Lung (tissue), 12 donors: ENCODE data around the gene OPCML. TPM values are rescaled to one million over a fixed set of nuclear protein-coding genes. Genes with fewer than 3 reads are reported as not detected.

Experiments used
- ATAC-seq: fragments of 200-7000 bp; cut with Tn5 transposase; one replicate; pipeline ENCODE4 v1.9.1; 2020; ENCODE audit warnings: moderate number of reproducible peaks; ENCODE audit not compliant: insufficient read depth, low FRiP score
- DNase-seq, 3 donors: peaks; one replicate each; pipeline ENCODE4 v3.0.0-alpha.2; 2013 to 2017
- H3K27ac ChIP-seq, 2 donors: one replicate each; pipeline ENCODE4 v1.5.1; 2013; ENCODE audit warnings: mild to moderate bottlenecking in 2 of 2, moderate library complexity in 2 of 2, control low read depth in 1 of 2, inconsistent platforms in 1 of 2, low read depth in 1 of 2, low read length in 1 of 2
- H3K27me3 ChIP-seq, 3 donors: one replicate each; pipeline ENCODE4 v1.5.1; 2013; ENCODE audit warnings: low read length in 2 of 3; ENCODE audit not compliant: control insufficient read depth in 3 of 3, insufficient read depth in 3 of 3
- H3K36me3 ChIP-seq, 4 donors: one replicate each; pipeline ENCODE4 v1.5.1; 2013; ENCODE audit warnings: low read length in 4 of 4, mild to moderate bottlenecking in 1 of 4, moderate library complexity in 1 of 4; ENCODE audit not compliant: control insufficient read depth in 4 of 4, insufficient read depth in 4 of 4
- H3K4me1 ChIP-seq, 5 donors: one replicate each; pipeline ENCODE4 v1.5.1; 2013; ENCODE audit warnings: low read length in 5 of 5, mild to moderate bottlenecking in 2 of 5, moderate library complexity in 1 of 5; ENCODE audit not compliant: control insufficient read depth in 5 of 5, insufficient read depth in 5 of 5
- H3K4me3 ChIP-seq: one replicate; pipeline ENCODE4 v1.5.1; 2013; ENCODE audit warnings: mild to moderate bottlenecking, control low read depth, moderate library complexity
- H3K9ac ChIP-seq, 2 donors: one replicate each; pipeline ENCODE4 v1.5.1; 2013; ENCODE audit warnings: low read length in 2 of 2, control low read depth in 1 of 2; ENCODE audit not compliant: insufficient read depth in 1 of 2
- H3K9me3 ChIP-seq, 4 donors: one replicate each; pipeline ENCODE4 v1.5.1; 2013; ENCODE audit warnings: low read length in 3 of 4, mild to moderate bottlenecking in 1 of 4, moderate library complexity in 1 of 4; ENCODE audit not compliant: control insufficient read depth in 4 of 4, insufficient read depth in 3 of 4
- WGBS, 2 donors: extraction: QIAGEN DNeasy Blood & Tissue Kit; methylation state at CpG; one replicate each; pipeline ENCODE4 v1.1.7; 2013; 5-methylcytosine and 5-hydroxymethylcytosine counted together
- polyA plus RNA-seq, 2 donors: library from polyadenylated mRNA; stranded (reverse); fragments of 200-250 nt; gene quantifications; one replicate each; pipeline ENCODE4 v1.2.1, GENCODE V29; 2013
- total RNA-seq, 2 donors: library from RNA; depleted of rRNA in 1 of 2; stranded (reverse); fragments of >200 nt in 1 of 2; gene quantifications; one replicate each; pipeline ENCODE4 v1.2.1, GENCODE V29; 2014 to 2021
- TF ChIP-seq, protein P1 (sequence below): IDR thresholded peaks from 2 replicates; pipeline ENCODE4 v1.5.1; 2012; ENCODE audit warnings: mild to moderate bottlenecking; ENCODE audit errors: control extremely low read depth, extremely low read depth
- donor health status: control.
- donor health status: control.
- donor health status: Bipolar disorder and iron deficiency.
- donor health status: healthy.
- donor health status: DM: yes; HTN: yes; CAD: no.

OPCML gene
- total and polyA plus RNA-seq, 4 donors: 0.49 to 0.74 TPM; not detected in 2

DNA sequence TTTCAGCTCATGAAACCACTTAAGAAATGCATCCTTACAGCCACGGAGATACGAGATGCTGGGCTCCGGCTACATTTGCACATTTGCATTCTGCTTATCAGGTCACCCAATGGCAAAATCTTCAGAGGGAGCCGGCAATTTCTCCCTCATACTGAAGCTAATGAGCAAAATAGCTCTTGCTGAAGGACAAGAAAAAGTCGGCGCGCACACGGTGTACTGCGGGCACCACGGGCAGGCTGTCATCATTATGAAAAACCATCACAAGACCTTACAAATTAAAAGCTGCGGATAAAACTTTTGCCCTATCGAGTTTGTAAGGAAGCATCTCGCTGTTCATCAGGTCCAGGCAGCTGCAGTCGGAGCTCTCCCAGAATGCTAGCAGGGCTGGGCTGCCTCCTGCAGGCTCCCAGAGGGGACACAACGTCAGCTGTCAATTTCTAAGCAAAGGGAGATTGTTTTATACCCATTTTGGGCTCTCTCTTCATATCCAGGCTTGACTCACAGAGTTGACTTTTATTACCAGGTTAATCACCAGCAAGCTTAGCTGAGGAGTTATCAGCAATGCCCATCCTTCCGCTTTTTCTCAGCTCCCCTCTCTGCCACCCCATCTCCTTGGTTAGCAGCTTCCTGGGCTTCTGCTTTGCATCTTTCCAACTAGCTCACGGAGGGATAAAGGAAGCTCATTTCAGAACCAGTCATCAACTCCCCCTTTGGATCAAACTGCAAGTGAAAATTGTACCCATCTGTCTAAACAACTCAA lies 375.1 kb downstream of the OPCML start:
- H3K9ac ChIP-seq: no peak overlapping the region
- H3K27ac ChIP-seq: no peak overlapping the region
- TF ChIP-seq, protein P1, sequence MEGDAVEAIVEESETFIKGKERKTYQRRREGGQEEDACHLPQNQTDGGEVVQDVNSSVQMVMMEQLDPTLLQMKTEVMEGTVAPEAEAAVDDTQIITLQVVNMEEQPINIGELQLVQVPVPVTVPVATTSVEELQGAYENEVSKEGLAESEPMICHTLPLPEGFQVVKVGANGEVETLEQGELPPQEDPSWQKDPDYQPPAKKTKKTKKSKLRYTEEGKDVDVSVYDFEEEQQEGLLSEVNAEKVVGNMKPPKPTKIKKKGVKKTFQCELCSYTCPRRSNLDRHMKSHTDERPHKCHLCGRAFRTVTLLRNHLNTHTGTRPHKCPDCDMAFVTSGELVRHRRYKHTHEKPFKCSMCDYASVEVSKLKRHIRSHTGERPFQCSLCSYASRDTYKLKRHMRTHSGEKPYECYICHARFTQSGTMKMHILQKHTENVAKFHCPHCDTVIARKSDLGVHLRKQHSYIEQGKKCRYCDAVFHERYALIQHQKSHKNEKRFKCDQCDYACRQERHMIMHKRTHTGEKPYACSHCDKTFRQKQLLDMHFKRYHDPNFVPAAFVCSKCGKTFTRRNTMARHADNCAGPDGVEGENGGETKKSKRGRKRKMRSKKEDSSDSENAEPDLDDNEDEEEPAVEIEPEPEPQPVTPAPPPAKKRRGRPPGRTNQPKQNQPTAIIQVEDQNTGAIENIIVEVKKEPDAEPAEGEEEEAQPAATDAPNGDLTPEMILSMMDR: no peak
- H3K4me1 ChIP-seq: peaks cover 0 to 4% (median 0%) of the 10 kb centered on the region in 5 donors
- H3K4me3 ChIP-seq: no peak overlapping the region
- ATAC-seq: no peak
- WGBS, 2 donors: 48 to 57% methylated on average over 17 of the region's 17 CpGs
- no peak for DNase-seq
- H3K27me3 ChIP-seq: peaks cover 3 to 52% (median 39%) of the 10 kb centered on the region in 3 donors
- H3K36me3 ChIP-seq: no peaks in the 10 kb centered on the region
- H3K9me3 ChIP-seq: no peaks in the 10 kb centered on the region

DNA sequence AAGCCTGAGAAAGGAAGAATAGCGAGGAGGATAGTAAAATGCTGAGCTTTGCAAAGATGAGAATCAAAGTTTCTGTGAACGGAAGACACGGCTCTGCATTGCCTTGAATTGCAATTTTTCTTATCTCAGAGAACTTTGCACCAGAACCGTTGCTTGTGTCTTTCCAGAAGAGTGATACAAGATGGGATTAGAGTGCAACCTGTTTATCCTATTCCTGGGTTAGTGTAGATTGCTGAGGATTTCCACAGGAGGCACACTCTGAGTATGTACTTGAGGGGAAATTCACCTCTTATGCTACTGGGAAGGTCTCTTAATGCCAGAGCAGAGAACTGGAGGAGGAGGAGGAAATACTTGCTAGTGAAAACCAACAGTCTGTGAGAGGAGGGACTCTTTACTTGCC lies 377.5 kb downstream of the OPCML start:
- TF ChIP-seq, protein P1: no peak
- Histone ChIP-seq H3K9me3 (no peaks in the 10 kb centered on the region), H3K4me3 (no peak overlapping the region), H3K27me3 (peaks cover 0 to 61% (median 36%) of the 10 kb centered on the region in 3 donors), H3K4me1 (peaks cover 0 to 4% (median 0%) of the 10 kb centered on the region in 5 donors), H3K27ac (no peak overlapping the region), H3K36me3 (no peaks in the 10 kb centered on the region), H3K9ac (no peak overlapping the region)
- DNase-seq (no peak), ATAC-seq (no peak)
- 62 to 79% methylated on average over 4 of the region's 4 CpGs for WGBS, 2 donors

DNA sequence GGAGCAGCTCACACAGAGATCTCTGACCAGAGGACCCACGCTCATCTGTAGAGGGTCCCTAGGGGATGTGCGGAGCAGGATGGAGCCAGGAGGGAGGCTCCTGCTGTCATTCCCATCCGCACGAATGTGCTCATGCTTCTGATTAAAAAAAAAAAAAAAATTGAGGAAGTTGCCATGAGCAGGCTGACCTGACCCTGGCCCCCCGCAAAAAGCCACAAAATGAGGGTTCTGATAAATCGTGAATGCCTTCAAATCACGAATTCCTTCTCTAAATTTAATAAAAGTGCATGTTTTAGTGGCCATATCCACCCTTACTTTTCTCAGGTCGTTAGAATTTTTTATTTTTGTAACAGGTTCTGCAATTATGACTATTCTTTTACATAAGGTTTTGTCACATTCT lies 378.2 kb downstream of the OPCML start:
- Histone ChIP-seq H3K4me3 (no peak overlapping the region), H3K36me3 (no peaks in the 10 kb centered on the region), H3K27ac (no peak overlapping the region), H3K27me3 (peaks cover 0 to 58% (median 29%) of the 10 kb centered on the region in 3 donors), H3K9me3 (no peaks in the 10 kb centered on the region), H3K4me1 (peaks cover 0 to 4% (median 0%) of the 10 kb centered on the region in 5 donors), H3K9ac (no peak overlapping the region)
- no peak for ATAC-seq
- 38 to 65% methylated on average over 8 of the region's 8 CpGs for WGBS, 2 donors
- DNase-seq: no peak
- TF ChIP-seq, protein P1: no peak
